Endothelial cell (in vitro differentiated cells): ENCODE results near the gene AOX1. TPM values are rescaled to one million over a fixed set of nuclear protein-coding genes. Genes with fewer than 3 reads are reported as not detected.

Source experiments
- DNase-seq: peaks from one replicate; pipeline ENCODE4 v3.0.0; 2021; ENCODE audit warnings: low spot score
- H3K27ac Mint-ChIP-seq: one replicate; pipeline ENCODE4 v1.8.0; 2021; ENCODE audit warnings: mixed read lengths, inconsistent platforms; ENCODE audit not compliant: unreplicated experiment
- H3K27me3 Mint-ChIP-seq: one replicate; pipeline ENCODE4 v1.8.0; 2021; ENCODE audit warnings: mild to moderate bottlenecking, moderate library complexity, mixed read lengths, inconsistent platforms; ENCODE audit not compliant: unreplicated experiment
- H3K36me3 Mint-ChIP-seq: one replicate; pipeline ENCODE4 v1.8.0; 2021; ENCODE audit warnings: mild to moderate bottlenecking, low read depth, mixed read lengths, inconsistent platforms; ENCODE audit not compliant: unreplicated experiment
- H3K4me1 Mint-ChIP-seq: one replicate; pipeline ENCODE4 v1.8.0; 2021; ENCODE audit warnings: mild to moderate bottlenecking, mixed read lengths, inconsistent platforms; ENCODE audit not compliant: unreplicated experiment
- H3K4me3 Mint-ChIP-seq: one replicate; pipeline ENCODE4 v1.8.0; 2021; ENCODE audit warnings: mild to moderate bottlenecking, mixed read lengths, inconsistent platforms; ENCODE audit not compliant: unreplicated experiment
- H3K9me3 Mint-ChIP-seq: one replicate; pipeline ENCODE4 v1.8.0; 2021; ENCODE audit warnings: mixed read lengths, inconsistent platforms; ENCODE audit not compliant: unreplicated experiment
- total RNA-seq: library from RNA; stranded (reverse); fragmentation: NEBNext Ultra II Directional; extraction: Animal tissue kit (Norgen Biotek cat#: 25700); gene quantifications from one replicate; pipeline ENCODE4 v1.2.1, GENCODE V29; 2021; ENCODE audit not compliant: unreplicated experiment
- TF ChIP-seq, protein P1 (sequence below): fragments of 200-600 bp; sonication (generic); IDR thresholded peaks from one replicate; pipeline ENCODE4 v1.5.0; 2021; ENCODE audit warnings: antibody characterized with exemption; ENCODE audit not compliant: unreplicated experiment

AOX1 gene
- total RNA-seq, 1 donor from 2014 or later = 0.80 TPM

DNA sequence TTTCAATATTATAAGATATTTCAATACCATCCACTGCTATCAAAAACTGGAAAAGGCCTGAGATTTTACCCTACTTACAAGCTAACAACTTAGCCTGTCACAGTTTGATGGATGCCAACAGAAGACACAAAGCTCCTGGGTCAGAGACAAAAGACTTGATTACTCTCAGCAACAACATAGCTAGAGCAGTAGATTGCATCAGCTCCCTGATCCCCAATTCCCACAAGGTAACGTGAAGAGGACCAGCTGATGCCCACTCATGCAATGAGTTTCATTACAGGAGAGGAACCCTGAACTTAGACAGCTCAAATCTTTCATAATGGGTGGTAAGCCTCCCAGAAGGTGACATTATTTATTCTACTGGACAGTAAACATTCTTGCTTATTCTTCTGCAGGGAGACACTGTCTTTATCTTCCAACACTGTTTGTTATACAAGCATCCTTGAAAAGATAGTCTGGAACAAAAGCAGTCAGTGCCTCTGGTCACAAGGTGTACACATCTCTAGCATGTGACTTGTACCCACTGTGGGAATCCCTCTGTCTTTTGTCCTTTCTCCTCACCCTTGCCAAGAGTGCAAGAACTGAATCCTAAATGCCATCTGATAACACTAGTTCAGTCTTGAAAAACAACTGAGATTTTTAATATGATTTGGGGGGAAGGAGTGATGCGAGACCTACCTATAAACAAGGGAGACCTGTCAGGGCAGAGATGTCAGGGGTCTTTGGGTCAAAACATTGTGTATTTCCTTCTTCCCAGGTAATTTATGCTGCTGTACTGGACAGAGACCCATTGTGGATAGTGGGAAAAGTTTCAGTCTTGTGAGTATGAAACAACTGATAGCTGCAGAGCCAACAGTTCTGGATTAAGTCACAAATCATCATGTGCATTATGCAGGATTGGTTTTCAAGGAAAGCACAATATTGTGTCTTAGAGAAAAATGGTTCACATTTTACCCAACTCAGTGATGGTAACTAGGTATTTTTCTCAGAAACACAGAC lies 102.4 kb downstream of the AOX1 start:
- Mint-ChIP-seq H3K4me3 (no peak overlapping the region), H3K9me3 (no peaks in the 10 kb centered on the region), H3K27ac (no peak overlapping the region), H3K4me1 (no peaks in the 10 kb centered on the region), H3K27me3 (no peaks in the 10 kb centered on the region), H3K36me3 (peaks cover 5% of the 10 kb centered on the region)
- TF ChIP-seq, protein P1, sequence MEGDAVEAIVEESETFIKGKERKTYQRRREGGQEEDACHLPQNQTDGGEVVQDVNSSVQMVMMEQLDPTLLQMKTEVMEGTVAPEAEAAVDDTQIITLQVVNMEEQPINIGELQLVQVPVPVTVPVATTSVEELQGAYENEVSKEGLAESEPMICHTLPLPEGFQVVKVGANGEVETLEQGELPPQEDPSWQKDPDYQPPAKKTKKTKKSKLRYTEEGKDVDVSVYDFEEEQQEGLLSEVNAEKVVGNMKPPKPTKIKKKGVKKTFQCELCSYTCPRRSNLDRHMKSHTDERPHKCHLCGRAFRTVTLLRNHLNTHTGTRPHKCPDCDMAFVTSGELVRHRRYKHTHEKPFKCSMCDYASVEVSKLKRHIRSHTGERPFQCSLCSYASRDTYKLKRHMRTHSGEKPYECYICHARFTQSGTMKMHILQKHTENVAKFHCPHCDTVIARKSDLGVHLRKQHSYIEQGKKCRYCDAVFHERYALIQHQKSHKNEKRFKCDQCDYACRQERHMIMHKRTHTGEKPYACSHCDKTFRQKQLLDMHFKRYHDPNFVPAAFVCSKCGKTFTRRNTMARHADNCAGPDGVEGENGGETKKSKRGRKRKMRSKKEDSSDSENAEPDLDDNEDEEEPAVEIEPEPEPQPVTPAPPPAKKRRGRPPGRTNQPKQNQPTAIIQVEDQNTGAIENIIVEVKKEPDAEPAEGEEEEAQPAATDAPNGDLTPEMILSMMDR = no peak
- no peak for DNase-seq

DNA sequence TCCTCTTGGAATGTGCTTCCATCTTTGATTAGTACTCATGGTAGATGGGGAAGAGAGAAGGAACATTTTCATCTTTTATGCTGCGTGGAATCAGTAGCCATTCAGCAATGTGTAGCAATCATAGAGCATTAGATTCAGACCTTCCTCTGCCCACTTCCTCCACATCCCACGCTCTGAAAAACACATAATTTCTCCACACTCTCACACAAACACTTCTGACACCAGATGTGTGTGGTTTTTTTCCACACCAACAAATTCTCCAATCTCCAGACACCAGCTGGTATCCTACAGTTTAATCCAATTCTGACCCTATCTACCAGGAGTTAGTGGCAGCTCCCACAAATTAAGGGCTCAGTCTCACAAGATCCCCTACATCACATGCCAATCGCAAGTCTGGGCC lies 103.3 kb downstream of the AOX1 start:
- no peak for DNase-seq
- Mint-ChIP-seq H3K4me1 (no peaks in the 10 kb centered on the region), H3K36me3 (peaks cover 5% of the 10 kb centered on the region), H3K27ac (no peak overlapping the region), H3K9me3 (no peaks in the 10 kb centered on the region), H3K4me3 (no peak overlapping the region), H3K27me3 (no peaks in the 10 kb centered on the region)
- TF ChIP-seq, protein P1 = no peak

DNA sequence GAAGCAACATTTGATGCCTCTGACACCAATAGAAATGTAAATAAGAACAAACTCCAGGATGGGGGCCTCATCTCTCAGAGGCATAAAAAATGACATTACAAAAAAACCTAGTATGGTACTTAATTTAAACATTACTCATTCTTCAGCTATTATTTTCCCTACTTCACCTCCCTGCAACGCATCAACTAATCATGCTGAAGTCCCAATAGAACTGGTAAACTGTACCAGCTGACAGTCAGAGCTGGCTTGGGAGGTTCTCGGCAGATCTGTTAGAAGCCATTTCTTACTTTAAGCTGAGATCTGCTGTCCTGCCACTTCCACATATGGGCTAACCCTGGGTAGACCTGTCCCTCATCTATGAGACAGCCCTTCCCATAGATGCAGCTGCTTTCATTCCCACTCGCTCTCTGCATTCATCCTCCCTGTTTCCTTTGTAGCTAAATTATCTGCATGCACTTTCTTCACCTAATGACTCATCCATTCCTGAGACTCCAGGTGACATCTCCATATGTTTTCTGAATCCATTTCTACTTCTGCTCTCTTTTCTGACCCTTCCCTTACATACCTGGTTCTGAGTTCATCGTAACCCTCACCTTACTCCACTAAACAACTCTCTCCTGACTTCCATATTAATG lies 108.1 kb downstream of the AOX1 start:
- no peak overlapping the region for H3K4me3 Mint-ChIP-seq
- no peaks in the 10 kb centered on the region for H3K36me3 Mint-ChIP-seq
- H3K27me3 Mint-ChIP-seq = peaks cover 2% of the 10 kb centered on the region
- DNase-seq = no peak
- H3K9me3 Mint-ChIP-seq = no peaks in the 10 kb centered on the region
- TF ChIP-seq, protein P1 = no peak
- H3K4me1 Mint-ChIP-seq = no peaks in the 10 kb centered on the region
- no peak overlapping the region for H3K27ac Mint-ChIP-seq

DNA sequence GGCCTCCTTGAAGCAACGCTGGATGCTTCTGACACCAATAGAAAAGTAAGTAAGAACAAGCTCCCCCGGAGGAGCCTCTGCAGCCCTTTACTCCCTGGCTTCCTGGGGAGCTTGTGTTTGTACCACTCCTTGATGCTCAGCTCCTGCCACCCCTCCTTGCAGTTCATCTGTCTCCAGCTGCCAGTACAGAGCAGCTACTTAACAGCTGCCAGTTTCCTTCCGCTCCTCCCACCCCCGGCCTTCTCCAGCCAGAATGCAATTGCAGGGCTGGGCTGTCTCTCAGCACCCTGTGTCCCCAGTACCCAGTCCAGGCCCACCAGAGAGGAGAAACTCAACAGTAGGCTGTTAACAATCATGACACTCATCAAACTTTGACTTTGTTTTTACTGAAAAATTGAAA lies 109.4 kb downstream of the AOX1 start:
- TF ChIP-seq, protein P1 = no peak
- no peak for DNase-seq
- Mint-ChIP-seq H3K27me3 (peaks cover 2% of the 10 kb centered on the region), H3K4me1 (no peaks in the 10 kb centered on the region), H3K36me3 (no peaks in the 10 kb centered on the region), H3K4me3 (no peak overlapping the region), H3K9me3 (no peaks in the 10 kb centered on the region), H3K27ac (no peak overlapping the region)

DNA sequence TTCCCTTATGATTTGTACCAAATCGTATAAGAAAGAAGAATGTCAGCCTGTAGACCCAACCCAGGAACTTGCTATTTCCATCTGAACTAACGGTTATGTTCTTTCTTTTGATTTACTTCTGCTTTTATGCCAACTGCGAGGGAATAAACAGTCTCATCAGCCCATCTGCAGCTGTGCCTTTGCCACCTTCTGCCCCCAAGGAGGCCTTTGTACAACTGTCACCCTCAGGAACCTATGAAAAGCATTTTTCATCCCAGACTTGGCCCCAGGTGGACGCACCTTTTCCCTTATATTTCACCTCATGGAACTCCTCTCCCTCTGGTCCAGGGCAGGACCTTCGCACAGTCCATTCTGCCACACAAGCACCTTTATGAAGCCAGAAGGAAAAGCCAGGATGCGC lies 109.8 kb downstream of the AOX1 start:
- TF ChIP-seq, protein P1 = no peak
- Mint-ChIP-seq H3K36me3 (no peaks in the 10 kb centered on the region), H3K4me3 (no peak overlapping the region), H3K27me3 (peaks cover 2% of the 10 kb centered on the region), H3K9me3 (no peaks in the 10 kb centered on the region), H3K27ac (no peak overlapping the region), H3K4me1 (no peaks in the 10 kb centered on the region)
- DNase-seq = no peak
